Measurements from ENCODE around the gene DNAJB5. TPM values are rescaled to one million over a fixed set of nuclear protein-coding genes. Genes with fewer than 3 reads are reported as not detected.

Gene DNAJB5
- total and polyA plus RNA-seq, 9 donors, result 5.7 to 23.0 (median 11.8) TPM

GRCh38 chr9:34956648-34957047 lies 32.9 kb upstream of the DNAJB5 start:
- Histone ChIP-seq H3K4me1 (ENCODE audit: insufficient read depth) (no peaks in the 10 kb centered on the region), H3K4me3 (no peak overlapping the region), H3K27me3 (no peaks in the 10 kb centered on the region), H3K36me3 (no peaks in the 10 kb centered on the region), H3K9me3 (no peaks in the 10 kb centered on the region), H3K27ac (no peak overlapping the region)
- DNase-seq, result no peak
- 78 to 82% (median 81%) methylated on average over 4 of the region's 4 CpGs for WGBS, 3 donors
- intact Hi-C loops (cut with DNase I), result no loop called here
- TF ChIP-seq EP300 (IDR thresholded peaks at IDR 0.05) (no peak), CTCF (IDR thresholded peaks at IDR 0.05) (no peak), POLR2A (IDR thresholded peaks at IDR 0.05) (no peak)

- WGBS, 3 donors, result 1 to 3% (median 2%) methylated on average over 15 to 116 of the region's 116 CpGs
- Histone ChIP-seq H3K9me3 (no peaks in the 10 kb centered on the region), H3K4me3 (peak within 1 kb of the TSS; percentile 24), H3K4me1 (ENCODE audit: insufficient read depth) (no peaks in the 10 kb centered on the region), H3K36me3 (no peaks in the 10 kb centered on the region), H3K27me3 (no peaks in the 10 kb centered on the region), H3K27ac (no peak within 1 kb of the TSS)
- TF ChIP-seq EP300 (IDR thresholded peaks at IDR 0.05), result no peak
- TF ChIP-seq POLR2A (IDR thresholded peaks at IDR 0.05), result no peak
- TF ChIP-seq CTCF (IDR thresholded peaks at IDR 0.05), result no peak
- peak in 1 of 5 donors; percentile 22 for DNase-seq
- intact Hi-C loops (cut with DNase I), result no loop called here
Measured at GRCh38 chr9:34957492-34958410, 31.8 kb upstream of the DNAJB5 start, which contains the start of gene PHF24. TSS of gene PHF24 (plus strand) at chr9:34958285. CDS start at chr9:34971299, 13,014 bp downstream.

- no peaks in the 10 kb centered on the region for H3K4me1 ChIP-seq (ENCODE audit: insufficient read depth)
- peak in 1 of 5 donors; percentile 23 for DNase-seq
- intact Hi-C loops (cut with DNase I), result no loop called here
- no peaks in the 10 kb centered on the region for H3K36me3 ChIP-seq
- TF ChIP-seq EP300 (IDR thresholded peaks at IDR 0.05) (no peak), CTCF (IDR thresholded peaks at IDR 0.05) (no peak), POLR2A (IDR thresholded peaks at IDR 0.05) (no peak)
- no peaks in the 10 kb centered on the region for H3K9me3 ChIP-seq
- H3K27me3 ChIP-seq, result no peaks in the 10 kb centered on the region
- WGBS, 3 donors, result 5 to 10% (median 9%) methylated on average over 14 to 21 of the region's 21 CpGs
- H3K4me3 ChIP-seq, result peak overlapping the region; percentile 24
- H3K27ac ChIP-seq, result no peak overlapping the region
Measured at GRCh38 chr9:34958411-34958982, 31.0 kb upstream of the DNAJB5 start.

- no peak overlapping the region for H3K27ac ChIP-seq
- 85 to 92% (median 88%) methylated on average over 4 of the region's 4 CpGs for WGBS, 3 donors
- H3K9me3 ChIP-seq, result no peaks in the 10 kb centered on the region
- TF ChIP-seq CTCF (IDR thresholded peaks at IDR 0.05) (no peak), POLR2A (IDR thresholded peaks at IDR 0.05) (no peak), EP300 (IDR thresholded peaks at IDR 0.05) (no peak)
- H3K4me3 ChIP-seq, result no peak overlapping the region
- no peaks in the 10 kb centered on the region for H3K4me1 ChIP-seq (ENCODE audit: insufficient read depth)
- H3K36me3 ChIP-seq, result no peaks in the 10 kb centered on the region
- intact Hi-C loops (cut with DNase I), result no loop called here
- no peaks in the 10 kb centered on the region for H3K27me3 ChIP-seq
- DNase-seq, result no peak
Measured at GRCh38 chr9:34959461-34959860, 30.1 kb upstream of the DNAJB5 start.
